Coronary artery (tissue), 2 donors: ENCODE measurements around the gene STRADB.
"Not testable (repeated sequence)": the region's sequence is repeated elsewhere in the genome, so short reads cannot be mapped to it uniquely, and the experiment has no call there.

Experiments used
- DNase-seq: peaks from one replicate; pipeline ENCODE4 v3.0.0-alpha.2; 2017; ENCODE audit warnings: low spot score
- H3K27ac ChIP-seq, 2 donors: fragments of 200-600 bp; sonication (generic); one replicate each; pipeline ENCODE4 v1.5.1; 2016 to 2019
- H3K4me3 ChIP-seq: fragments of 200-600 bp; sonication (generic); 2 replicates; pipeline ENCODE4 v1.5.1; 2016; ENCODE audit warnings: mild to moderate bottlenecking, moderate library complexity
- CTCF ChIP-seq: fragments of 200-600 bp; sonication (generic); IDR thresholded peaks from one replicate; pipeline ENCODE4 v1.5.1; 2019; ENCODE audit warnings: antibody characterized with exemption

The STRADB gene

GRCh38 chr2:201470821-201471731, 19.5 kb downstream of the STRADB start:
- no peak overlapping the region for H3K4me3 ChIP-seq
- TF ChIP-seq CTCF = no peak
- H3K27ac ChIP-seq = no peak overlapping the region
- no peak for DNase-seq

- H3K27ac ChIP-seq = no peak overlapping the region
- TF ChIP-seq CTCF = no peak
- no peak for DNase-seq
- H3K4me3 ChIP-seq = no peak overlapping the region
Observed at GRCh38 chr2:201471732-201472393, 20.3 kb downstream of the STRADB start.

- DNase-seq = no peak
- Histone ChIP-seq H3K27ac (no peak overlapping the region), H3K4me3 (no peak overlapping the region)
- no peak for TF ChIP-seq CTCF
Observed at GRCh38 chr2:201472411-201472810, 20.9 kb downstream of the STRADB start.

GRCh38 chr2:201482543-201482942, 31.0 kb downstream of the STRADB start:
- no peak overlapping the region for H3K4me3 ChIP-seq
- no peak for DNase-seq
- no peak overlapping the region for H3K27ac ChIP-seq
- TF ChIP-seq CTCF = no peak

GRCh38 chr2:201483342-201483741, 31.8 kb downstream of the STRADB start:
- no peak overlapping the region for H3K27ac ChIP-seq
- no peak for DNase-seq
- TF ChIP-seq CTCF = no peak
- H3K4me3 ChIP-seq = no peak overlapping the region

- not testable (repeated sequence) for DNase-seq, H3K4me3 ChIP-seq, H3K27ac ChIP-seq
Observed at GRCh38 chr2:201483758-201484157, 32.2 kb downstream of the STRADB start.

- Histone ChIP-seq H3K4me3 (no peak overlapping the region), H3K27ac (no peak overlapping the region)
- DNase-seq = no peak
- no peak for TF ChIP-seq CTCF
Observed at GRCh38 chr2:201484805-201485204, 33.3 kb downstream of the STRADB start.
